ENCODE data around the gene NCF4.

The NCF4 gene

DNA sequence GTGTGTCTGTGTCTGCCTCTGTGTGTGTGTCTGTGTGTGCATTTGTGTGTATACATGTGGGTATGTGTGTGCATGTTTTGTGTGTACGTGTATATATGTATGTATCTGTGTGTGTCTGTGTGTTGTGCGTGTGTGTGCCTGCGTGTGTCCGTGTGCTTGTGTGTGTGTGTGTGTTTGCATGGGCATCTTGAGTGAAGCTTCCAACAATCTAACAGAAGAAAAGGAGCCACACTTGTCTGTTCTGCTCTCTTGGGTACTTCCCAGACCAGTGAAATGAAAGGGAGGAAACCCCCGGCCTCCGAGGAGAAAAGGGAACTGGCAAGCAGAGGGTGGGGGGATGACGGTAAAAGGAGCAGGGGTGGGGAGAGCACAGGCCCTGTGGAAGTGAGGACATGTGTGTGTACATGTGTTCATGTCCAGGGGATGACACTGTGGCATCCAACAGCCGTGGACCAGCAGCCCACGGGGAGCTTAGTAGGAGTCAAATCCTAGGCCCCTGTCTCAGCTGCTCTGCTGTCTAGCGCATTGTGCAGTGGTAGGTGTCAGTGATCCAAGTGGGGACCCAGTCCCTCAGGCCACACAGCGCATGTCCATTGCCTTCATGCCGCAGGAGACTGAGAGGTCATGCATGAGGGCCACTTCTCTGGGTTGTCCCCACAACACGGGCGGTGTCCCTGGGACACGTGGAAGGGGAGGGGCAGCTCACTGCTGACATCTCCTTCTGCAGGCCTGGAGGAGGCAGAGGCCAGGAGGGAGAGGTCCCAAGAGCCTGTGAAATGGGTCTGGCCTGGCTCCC lies 60.7 kb downstream of the NCF4 start:
- no peak for DNase-seq
- H3K36me3 Mint-ChIP-seq, result no peaks in the 10 kb centered on the region
- H3K9me3 Mint-ChIP-seq, result no peaks in the 10 kb centered on the region
- no peaks in the 10 kb centered on the region for H3K4me1 Mint-ChIP-seq
- no peak overlapping the region for H3K4me3 Mint-ChIP-seq
- CTCF ChIA-PET, result no interaction called here
- peaks cover 25% of the 10 kb centered on the region for H3K27me3 Mint-ChIP-seq
- no peak overlapping the region for H3K27ac Mint-ChIP-seq

DNA sequence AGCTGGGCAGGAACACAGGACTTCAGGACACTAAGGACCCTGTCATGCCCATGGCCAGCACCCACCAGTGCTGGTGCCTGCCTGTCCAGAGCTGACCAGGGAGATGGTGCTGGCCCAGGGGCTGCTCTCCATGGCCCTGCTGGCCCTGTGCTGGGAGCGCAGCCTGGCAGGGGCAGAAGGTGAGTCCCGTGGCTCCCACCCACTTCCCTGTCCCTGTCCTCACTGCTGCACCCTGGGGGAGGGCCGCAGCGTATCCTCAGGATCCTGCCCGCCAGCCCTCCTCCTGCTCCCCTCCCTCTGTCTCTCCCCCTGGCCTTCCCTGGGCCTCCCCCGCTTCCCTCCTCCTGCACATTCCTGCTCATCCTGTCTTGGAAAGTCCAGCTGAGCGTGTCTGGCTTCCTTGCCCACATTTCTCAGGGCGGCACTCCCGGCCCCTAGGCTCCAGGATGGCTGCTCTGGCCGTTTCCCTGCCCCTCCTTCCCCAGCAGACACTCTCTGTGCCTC lies 61.4 kb downstream of the NCF4 start:
- no peaks in the 10 kb centered on the region for H3K9me3 Mint-ChIP-seq
- no peaks in the 10 kb centered on the region for H3K36me3 Mint-ChIP-seq
- peaks cover 24% of the 10 kb centered on the region for H3K27me3 Mint-ChIP-seq
- no peak overlapping the region for H3K27ac Mint-ChIP-seq
- CTCF ChIA-PET, result no interaction called here
- no peak overlapping the region for H3K4me3 Mint-ChIP-seq
- no peak for DNase-seq
- no peaks in the 10 kb centered on the region for H3K4me1 Mint-ChIP-seq

GRCh38 chr22:36922711-36923110 lies 61.9 kb downstream of the NCF4 start:
- Mint-ChIP-seq H3K4me3 (no peak overlapping the region), H3K27me3 (peaks cover 22% of the 10 kb centered on the region), H3K27ac (no peak overlapping the region), H3K36me3 (no peaks in the 10 kb centered on the region), H3K9me3 (no peaks in the 10 kb centered on the region), H3K4me1 (no peaks in the 10 kb centered on the region)
- CTCF ChIA-PET, result no interaction called here
- DNase-seq, result no peak

DNA sequence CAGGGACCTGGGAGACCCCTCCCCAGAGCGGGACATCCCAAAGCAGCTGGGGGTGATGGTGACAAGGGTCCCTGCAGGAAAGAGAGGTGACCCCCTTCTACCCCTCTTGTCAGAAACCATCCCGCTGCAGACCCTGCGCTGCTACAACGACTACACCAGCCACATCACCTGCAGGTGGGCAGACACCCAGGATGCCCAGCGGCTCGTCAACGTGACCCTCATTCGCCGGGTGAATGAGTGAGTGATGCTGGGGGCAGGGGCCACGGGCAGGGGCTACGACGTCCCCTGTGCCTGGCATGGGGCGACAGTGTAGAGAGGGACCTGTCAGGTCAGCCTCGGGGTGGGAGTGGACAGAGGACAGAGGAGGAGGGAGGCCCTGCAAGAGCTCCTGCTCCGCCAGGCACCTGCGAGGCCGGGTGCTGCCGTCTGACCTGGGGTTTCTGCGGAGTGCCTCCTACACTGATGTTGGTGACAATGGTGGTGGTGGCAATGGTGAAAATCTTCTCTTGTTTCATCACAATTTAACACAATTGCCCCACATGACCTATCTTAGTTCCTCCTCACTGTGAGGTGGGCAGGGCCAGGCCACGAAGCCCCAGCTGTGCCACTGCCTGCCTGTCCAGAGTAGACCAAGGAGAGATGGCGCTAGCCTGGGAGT lies 62.5 kb downstream of the NCF4 start:
- DNase-seq, result no peak
- peaks cover 20% of the 10 kb centered on the region for H3K27me3 Mint-ChIP-seq
- CTCF ChIA-PET, result no interaction called here
- H3K36me3 Mint-ChIP-seq, result no peaks in the 10 kb centered on the region
- H3K27ac Mint-ChIP-seq, result no peak overlapping the region
- no peak overlapping the region for H3K4me3 Mint-ChIP-seq
- no peaks in the 10 kb centered on the region for H3K4me1 Mint-ChIP-seq
- no peaks in the 10 kb centered on the region for H3K9me3 Mint-ChIP-seq

DNA sequence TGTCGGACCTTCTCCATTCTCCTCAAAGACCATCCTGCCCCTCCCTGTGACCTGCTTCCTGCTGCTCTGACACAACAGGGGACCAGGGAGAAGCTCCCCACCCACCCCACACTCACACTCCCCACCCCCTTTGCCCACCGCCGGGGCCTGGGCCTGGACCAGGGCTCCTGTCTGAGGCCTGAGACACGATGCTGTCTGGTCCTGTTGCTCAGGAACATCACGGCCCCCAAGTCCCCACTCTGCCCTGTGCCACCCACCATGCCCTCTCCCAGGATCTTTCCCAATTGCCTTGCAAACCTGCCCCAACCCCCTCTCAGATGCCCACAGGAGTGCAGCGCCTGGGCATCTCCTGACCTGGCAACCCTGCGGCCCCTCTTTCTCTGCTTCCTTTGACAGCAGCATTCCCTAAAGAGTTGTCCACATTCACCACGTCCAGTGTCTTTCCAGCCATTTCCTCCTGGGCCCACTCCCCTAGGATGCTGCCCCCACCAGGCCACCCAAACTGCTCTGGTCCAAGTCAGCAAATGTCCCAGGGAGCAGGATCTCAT lies 63.4 kb downstream of the NCF4 start:
- no peak overlapping the region for H3K27ac Mint-ChIP-seq
- H3K27me3 Mint-ChIP-seq, result peaks cover 14% of the 10 kb centered on the region
- no peaks in the 10 kb centered on the region for H3K4me1 Mint-ChIP-seq
- H3K36me3 Mint-ChIP-seq, result no peaks in the 10 kb centered on the region
- no peaks in the 10 kb centered on the region for H3K9me3 Mint-ChIP-seq
- CTCF ChIA-PET, result no interaction called here
- H3K4me3 Mint-ChIP-seq, result no peak overlapping the region
- no peak for DNase-seq

DNA sequence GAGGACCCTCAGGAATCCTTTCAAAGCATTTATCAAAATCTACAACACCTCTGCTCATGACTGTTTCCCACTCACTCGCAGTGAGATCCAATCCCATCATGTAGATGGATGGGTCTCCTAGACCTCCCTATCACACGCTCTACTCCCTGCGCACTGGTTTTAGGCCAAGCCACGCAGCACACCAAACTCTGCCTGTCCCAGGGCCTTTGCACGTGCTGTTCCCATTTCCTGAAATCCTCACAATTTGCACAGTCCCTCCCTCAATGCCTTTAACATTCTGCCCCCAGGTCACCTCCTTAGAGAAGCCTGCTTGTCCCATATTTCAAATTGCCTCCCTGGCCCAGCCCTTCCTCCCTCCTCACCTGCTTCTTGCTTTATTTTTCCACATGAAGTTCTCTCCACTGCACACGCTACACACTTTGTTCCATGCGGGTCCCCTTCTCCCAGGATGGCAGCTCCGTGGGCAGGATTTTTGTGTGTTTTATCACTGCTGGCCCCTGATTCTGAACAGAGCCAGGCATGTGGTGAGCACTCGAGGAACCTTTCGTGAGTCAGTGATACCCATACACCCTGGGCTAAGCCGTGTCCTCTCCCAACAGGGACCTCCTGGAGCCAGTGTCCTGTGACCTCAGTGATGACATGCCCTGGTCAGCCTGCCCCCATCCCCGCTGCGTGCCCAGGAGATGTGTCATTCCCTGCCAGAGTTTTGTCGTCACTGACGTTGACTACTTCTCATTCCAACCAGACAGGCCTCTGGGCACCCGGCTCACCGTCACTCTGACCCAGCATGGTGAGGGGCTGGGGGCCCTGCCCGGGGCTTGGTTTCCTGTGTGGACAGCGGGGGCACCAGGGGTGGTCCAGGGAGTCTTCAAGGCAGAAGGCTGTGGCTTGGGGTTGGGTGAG lies 64.8 kb downstream of the NCF4 start:
- Mint-ChIP-seq H3K4me1 (no peaks in the 10 kb centered on the region), H3K9me3 (no peaks in the 10 kb centered on the region), H3K27ac (no peak overlapping the region), H3K27me3 (peaks cover 18% of the 10 kb centered on the region), H3K4me3 (no peak overlapping the region), H3K36me3 (no peaks in the 10 kb centered on the region)
- CTCF ChIA-PET, result no interaction called here
- no peak for DNase-seq

GRCh38 chr22:36926309-36926708 lies 65.5 kb downstream of the NCF4 start:
- Mint-ChIP-seq H3K27ac (no peak overlapping the region), H3K4me3 (no peak overlapping the region), H3K4me1 (no peaks in the 10 kb centered on the region), H3K9me3 (no peaks in the 10 kb centered on the region), H3K27me3 (peaks cover 20% of the 10 kb centered on the region), H3K36me3 (no peaks in the 10 kb centered on the region)
- no peak for DNase-seq
- CTCF ChIA-PET, result no interaction called here

DNA sequence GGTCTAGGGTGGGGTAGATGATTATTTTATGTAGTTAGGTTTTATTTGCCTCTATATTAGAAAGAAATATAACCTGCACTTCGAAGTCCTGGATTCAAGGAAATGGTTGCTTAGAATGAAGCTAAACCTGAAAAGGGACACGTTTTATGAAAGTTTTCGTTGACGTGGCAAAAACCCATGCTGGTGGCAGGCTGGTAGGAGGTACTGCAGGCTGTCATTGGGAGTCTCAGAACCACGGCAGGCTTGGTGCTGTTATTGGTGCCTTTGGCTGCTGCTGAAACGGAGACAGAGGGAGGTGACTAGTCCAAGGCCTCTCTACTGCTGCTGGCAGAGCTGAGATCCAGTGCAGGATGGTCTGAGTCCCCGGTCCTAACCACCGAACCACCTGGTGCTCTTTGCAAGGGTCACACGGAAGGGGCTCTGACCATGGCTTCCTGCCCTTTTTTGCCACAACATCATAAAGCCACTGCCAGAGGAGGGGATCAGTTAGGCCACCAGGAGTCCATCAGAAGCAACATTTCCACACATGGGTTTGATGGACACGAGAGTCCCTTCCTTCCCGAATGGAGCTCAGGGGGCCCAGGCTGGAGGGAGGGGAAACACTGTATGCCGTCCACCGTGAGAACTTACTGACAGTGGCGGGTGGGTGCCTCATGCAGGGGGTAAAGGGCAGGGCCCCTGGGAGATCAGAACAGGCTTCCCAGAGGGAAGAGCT lies 66.1 kb downstream of the NCF4 start:
- Mint-ChIP-seq H3K4me3 (no peak overlapping the region), H3K9me3 (no peaks in the 10 kb centered on the region), H3K36me3 (no peaks in the 10 kb centered on the region), H3K27ac (no peak overlapping the region), H3K4me1 (no peaks in the 10 kb centered on the region), H3K27me3 (peaks cover 20% of the 10 kb centered on the region)
- CTCF ChIA-PET, result no interaction called here
- no peak for DNase-seq
